Ishikawa (cell line): ENCODE results near the gene SENP6.

Experiments
- CEBPB ChIP-seq: IDR thresholded peaks from 2 replicates; pipeline ENCODE4 v1.6.1; 2012
- CREB1 ChIP-seq: IDR thresholded peaks from 2 replicates; pipeline ENCODE4 v1.6.1; 2012; ENCODE audit warnings: low read depth
- EGR1 ChIP-seq: IDR thresholded peaks from 2 replicates; pipeline ENCODE4 v1.6.1; 2012
- EP300 ChIP-seq: IDR thresholded peaks from 2 replicates; pipeline ENCODE4 v1.6.1; 2012; ENCODE audit warnings: borderline replicate concordance
- FOXM1 ChIP-seq: IDR thresholded peaks from 2 replicates; pipeline ENCODE4 v1.6.1; 2012; ENCODE audit warnings: low read depth, borderline replicate concordance
- MAX ChIP-seq: IDR thresholded peaks from 2 replicates; pipeline ENCODE4 v1.6.1; 2012
- NFIC ChIP-seq: IDR thresholded peaks from 2 replicates; pipeline ENCODE4 v1.6.1; 2012
- RAD21 ChIP-seq: IDR thresholded peaks from 2 replicates; pipeline ENCODE4 v1.6.1; 2012; ENCODE audit warnings: low read depth
- REST ChIP-seq: IDR thresholded peaks from 2 replicates; pipeline ENCODE4 v1.6.1; 2012; ENCODE audit warnings: low read depth, mild to moderate bottlenecking
- TAF1 ChIP-seq: IDR thresholded peaks from 2 replicates; pipeline ENCODE4 v1.6.1; 2012; ENCODE audit warnings: low read depth, mild to moderate bottlenecking
- TCF12 ChIP-seq: IDR thresholded peaks from 2 replicates; pipeline ENCODE4 v1.6.1; 2012; ENCODE audit warnings: low read depth
- TEAD4 ChIP-seq: IDR thresholded peaks from 2 replicates; pipeline ENCODE4 v1.6.1; 2012
- USF1 ChIP-seq: IDR thresholded peaks from 2 replicates; pipeline ENCODE4 v1.6.1; 2012
- YY1 ChIP-seq: IDR thresholded peaks from 2 replicates; pipeline ENCODE4 v1.6.1; 2012; ENCODE audit warnings: low read depth
- ZBTB7A ChIP-seq: IDR thresholded peaks from 2 replicates; pipeline ENCODE4 v1.6.1; 2012; ENCODE audit warnings: low read depth

Gene SENP6

GRCh38 chr6:75656479-75656878 is 54.8 kb downstream of the SENP6 start:
- TF ChIP-seq TCF12 = no peak
- TF ChIP-seq CEBPB = no peak
- no peak for TF ChIP-seq NFIC
- no peak for TF ChIP-seq EGR1
- no peak for TF ChIP-seq RAD21
- TF ChIP-seq CREB1 = no peak
- TF ChIP-seq REST = no peak
- no peak for TF ChIP-seq TAF1
- no peak for TF ChIP-seq USF1
- TF ChIP-seq EP300 = no peak
- no peak for TF ChIP-seq MAX
- TF ChIP-seq ZBTB7A = no peak
- TF ChIP-seq YY1 = no peak
- no peak for TF ChIP-seq FOXM1
- TF ChIP-seq TEAD4 = no peak

GRCh38 chr6:75657327-75657726 is 55.6 kb downstream of the SENP6 start:
- no peak for TF ChIP-seq USF1
- TF ChIP-seq REST = no peak
- TF ChIP-seq RAD21 = no peak
- TF ChIP-seq ZBTB7A = no peak
- TF ChIP-seq MAX = no peak
- no peak for TF ChIP-seq EGR1
- TF ChIP-seq TCF12 = no peak
- no peak for TF ChIP-seq TAF1
- no peak for TF ChIP-seq CREB1

GRCh38 chr6:75666592-75666991 is 64.9 kb downstream of the SENP6 start:
- TF ChIP-seq MAX = no peak
- no peak for TF ChIP-seq CEBPB
- TF ChIP-seq ZBTB7A = no peak
- TF ChIP-seq REST = no peak
- no peak for TF ChIP-seq TCF12
- no peak for TF ChIP-seq EP300
- TF ChIP-seq YY1 = no peak
- no peak for TF ChIP-seq RAD21
- TF ChIP-seq NFIC = no peak
- TF ChIP-seq TAF1 = no peak
- TF ChIP-seq TEAD4 = no peak
- no peak for TF ChIP-seq EGR1

- 0 out of 2 replicates have a peak, but pooled peaks have one; percentile 19 for TF ChIP-seq CEBPB
- TF ChIP-seq FOXM1 = no peak
Measured at GRCh38 chr6:75673884-75674283, 72.2 kb downstream of the SENP6 start.

- TF ChIP-seq TEAD4 (no peak), EP300 (no peak), MAX (no peak), TCF12 (no peak), USF1 (no peak), YY1 (no peak), CREB1 (no peak), ZBTB7A (no peak), RAD21 (no peak), CEBPB (no peak), FOXM1 (no peak), NFIC (no peak), TAF1 (no peak), EGR1 (no peak), REST (no peak)
Measured at GRCh38 chr6:75676377-75676776, 74.7 kb downstream of the SENP6 start.
